PC-3 (cell line): Measurements from ENCODE around the gene GAB1. TPM values are rescaled to one million over a fixed set of nuclear protein-coding genes. Genes with fewer than 3 reads are reported as not detected.
"Not testable (repeated sequence)": the region's sequence is repeated elsewhere in the genome, so short reads cannot be mapped to it uniquely, and the experiment has no call there.

ENCODE experiments used
- ATAC-seq: fragments of 200-7000 bp; cut with Tn5 transposase; 2 replicates; pipeline ENCODE4 v1.9.1; 2020; ENCODE audit warnings: mild to moderate bottlenecking, moderate library complexity
- BruUV-seq: library from RNA; stranded (reverse); fragments of 400-500 nt; replicated peaks from 2 replicates; lab custom pipeline; 2021; lab: Mats Ljungman, UMichigan
- CTCF ChIA-PET: fragments of 300-600 bp; sonication (Branson Sonifier 250); formaldehyde crosslinking; loops from one replicate; lab custom pipeline; 2022; ENCODE audit warnings: antibody characterized with exemption; lab: Charles Lee
- POLR2A ChIA-PET: fragments of 300-600 bp; sonication (Branson Sonifier 250); formaldehyde crosslinking; loops from one replicate; lab custom pipeline; 2022; ENCODE audit warnings: antibody characterized with exemption; ENCODE audit not compliant: unreplicated experiment; lab: Charles Lee
- DNase-seq: peaks from one replicate; pipeline ENCODE4 v3.0.0-alpha.2; 2015
- H2AFZ ChIP-seq: fragments of 300-600 bp; sonication (generic); 2 replicates; pipeline ENCODE4 v1.6.0; 2016; ENCODE audit warnings: antibody characterized with exemption, low read length
- H3F3A ChIP-seq: fragments of 300-600 bp; sonication (generic); one replicate; pipeline ENCODE4 v1.6.0; 2017; ENCODE audit warnings: antibody characterized with exemption, low read length, control low read depth, mild to moderate bottlenecking; ENCODE audit not compliant: unreplicated experiment
- H3K27ac ChIP-seq: fragments of 300-600 bp; sonication (generic); 2 replicates; pipeline ENCODE4 v1.5.1; 2016; ENCODE audit warnings: mild to moderate bottlenecking, low read length
- H3K27me3 ChIP-seq: fragments of 300-600 bp; sonication (generic); 2 replicates; pipeline ENCODE4 v1.6.1; 2016; ENCODE audit warnings: low read length, mixed read lengths
- H3K36me3 ChIP-seq: fragments of 300-600 bp; sonication (generic); 2 replicates; pipeline ENCODE4 v1.6.1; 2016; ENCODE audit warnings: low read depth, mixed run types, low read length, mixed read lengths
- H3K4me1 ChIP-seq: fragments of 300-600 bp; sonication (generic); 2 replicates; pipeline ENCODE4 v1.5.1; 2016; ENCODE audit warnings: low read length; ENCODE audit not compliant: insufficient read depth
- H3K4me2 ChIP-seq: fragments of 300-600 bp; sonication (generic); 2 replicates; pipeline ENCODE4 v1.6.0; 2016; ENCODE audit warnings: low read length
- H3K4me3 ChIP-seq: fragments of 300-600 bp; sonication (generic); 2 replicates; pipeline ENCODE4 v1.5.1; 2016; ENCODE audit warnings: mild to moderate bottlenecking, low read length, mixed read lengths
- H3K79me2 ChIP-seq: fragments of 300-600 bp; sonication (generic); 2 replicates; pipeline ENCODE4 v1.6.1; 2017; ENCODE audit warnings: low read length, mixed read lengths
- H3K9ac ChIP-seq: fragments of 300-600 bp; sonication (generic); 2 replicates; pipeline ENCODE4 v1.6.0; 2016; ENCODE audit warnings: mild to moderate bottlenecking, low read length
- H3K9me2 ChIP-seq: fragments of 300-600 bp; sonication (generic); replicated peaks from 2 replicates; pipeline ENCODE4 v1.6.1; 2016; ENCODE audit warnings: mixed run types, low read length, mixed read lengths
- H3K9me3 ChIP-seq: fragments of 300-600 bp; sonication (generic); 2 replicates; pipeline ENCODE4 v1.6.1; 2016; ENCODE audit warnings: low read length, mixed read lengths
- H4K20me1 ChIP-seq: fragments of 300-600 bp; sonication (generic); 2 replicates; pipeline ENCODE4 v1.6.1; 2016; ENCODE audit warnings: low read length, mixed read lengths
- EZH2 ChIP-seq: fragments of 300-600 bp; sonication (generic); IDR thresholded peaks from one replicate; pipeline ENCODE4 v1.6.1; 2017; ENCODE audit warnings: antibody characterized with exemption, mild to moderate bottlenecking, low read length; ENCODE audit not compliant: unreplicated experiment
- EZH2phosphoT487 ChIP-seq: fragments of 300-600 bp; sonication (generic); IDR thresholded peaks from 2 replicates; pipeline ENCODE4 v1.6.1; 2018; ENCODE audit warnings: mild to moderate bottlenecking, antibody characterized with exemption, low read length, borderline replicate concordance
- intact Hi-C: fragments of 100-400 bp; cut with micrococcal nuclease; formaldehyde crosslinking; loops from 2 replicates; pipeline ENCODE4 v1.9.0; 2023
- total RNA-seq: library from RNA; depleted of rRNA; stranded (reverse); fragments of >200 nt; gene quantifications from 2 replicates; pipeline ENCODE4 v1.2.3, GENCODE V29; 2014
- TF ChIP-seq, protein P1 (sequence below): fragments of 300-600 bp; sonication (generic); conservative IDR thresholded peaks from 2 replicates; pipeline ENCODE4 v1.5.1; 2017; ENCODE audit warnings: antibody characterized with exemption, low read depth, mild to moderate bottlenecking, low read length

Gene GAB1
- total RNA-seq, 1 experiment from 2014 or later, result 4.9 TPM

- H3K9ac ChIP-seq, result no peak overlapping the region
- H3K4me3 ChIP-seq, result no peak overlapping the region
- ChIA-PET POLR2A (no interaction called here), CTCF (no interaction called here)
- no peaks in the 10 kb centered on the region for H3K9me2 ChIP-seq
- H3K27me3 ChIP-seq, result no peaks in the 10 kb centered on the region
- TF ChIP-seq, protein P1, sequence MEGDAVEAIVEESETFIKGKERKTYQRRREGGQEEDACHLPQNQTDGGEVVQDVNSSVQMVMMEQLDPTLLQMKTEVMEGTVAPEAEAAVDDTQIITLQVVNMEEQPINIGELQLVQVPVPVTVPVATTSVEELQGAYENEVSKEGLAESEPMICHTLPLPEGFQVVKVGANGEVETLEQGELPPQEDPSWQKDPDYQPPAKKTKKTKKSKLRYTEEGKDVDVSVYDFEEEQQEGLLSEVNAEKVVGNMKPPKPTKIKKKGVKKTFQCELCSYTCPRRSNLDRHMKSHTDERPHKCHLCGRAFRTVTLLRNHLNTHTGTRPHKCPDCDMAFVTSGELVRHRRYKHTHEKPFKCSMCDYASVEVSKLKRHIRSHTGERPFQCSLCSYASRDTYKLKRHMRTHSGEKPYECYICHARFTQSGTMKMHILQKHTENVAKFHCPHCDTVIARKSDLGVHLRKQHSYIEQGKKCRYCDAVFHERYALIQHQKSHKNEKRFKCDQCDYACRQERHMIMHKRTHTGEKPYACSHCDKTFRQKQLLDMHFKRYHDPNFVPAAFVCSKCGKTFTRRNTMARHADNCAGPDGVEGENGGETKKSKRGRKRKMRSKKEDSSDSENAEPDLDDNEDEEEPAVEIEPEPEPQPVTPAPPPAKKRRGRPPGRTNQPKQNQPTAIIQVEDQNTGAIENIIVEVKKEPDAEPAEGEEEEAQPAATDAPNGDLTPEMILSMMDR, result no peak
- TF ChIP-seq EZH2phosphoT487 (no peak), EZH2 (no peak)
- no peak overlapping the region for H3K4me2 ChIP-seq
- H4K20me1 ChIP-seq, result no peaks in the 10 kb centered on the region
- peaks cover 3% of the 10 kb centered on the region for H3F3A ChIP-seq
- no peaks in the 10 kb centered on the region for H3K36me3 ChIP-seq
- BruUV-seq, result no TSS peak
- no peak overlapping the region for H3K27ac ChIP-seq
- intact Hi-C loops, result no loop called here
- no peaks in the 10 kb centered on the region for H3K79me2 ChIP-seq
- ATAC-seq (no peak), DNase-seq (no peak)
- no peak overlapping the region for H2AFZ ChIP-seq
- H3K9me3 ChIP-seq, result no peaks in the 10 kb centered on the region
- H3K4me1 ChIP-seq, result peaks cover 36% of the 10 kb centered on the region
These were observed 11.8 kb downstream of the GAB1 start for GRCh38 chr4:143348233-143349077.

GRCh38 chr4:143349858-143350527 lies 13.3 kb downstream of the GAB1 start:
- peaks cover 33% of the 10 kb centered on the region for H3K4me1 ChIP-seq
- H3K9ac ChIP-seq, H3K27me3 ChIP-seq, H3K4me3 ChIP-seq, H3K4me2 ChIP-seq, H4K20me1 ChIP-seq, CTCF ChIA-PET, DNase-seq, ATAC-seq, intact Hi-C loops, POLR2A ChIA-PET, H3K27ac ChIP-seq, H3K36me3 ChIP-seq, BruUV-seq, H3F3A ChIP-seq, H3K9me3 ChIP-seq, H3K9me2 ChIP-seq, H3K79me2 ChIP-seq, H2AFZ ChIP-seq: not testable (repeated sequence)

GRCh38 chr4:143351149-143351691 lies 14.5 kb downstream of the GAB1 start:
- CTCF ChIA-PET, result no interaction called here
- Histone ChIP-seq H3F3A (peaks cover 3% of the 10 kb centered on the region), H3K9me3 (no peaks in the 10 kb centered on the region), H3K79me2 (no peaks in the 10 kb centered on the region), H3K9ac (no peak overlapping the region), H3K4me2 (peak overlapping the region; percentile 65; the same call in 1 of the 2 replicates), H3K4me1 (peaks cover 33% of the 10 kb centered on the region), H3K4me3 (no peak overlapping the region), H3K27ac (peak overlapping the region; percentile 38), H3K36me3 (no peaks in the 10 kb centered on the region), H3K9me2 (no peaks in the 10 kb centered on the region), H4K20me1 (no peaks in the 10 kb centered on the region), H3K27me3 (no peaks in the 10 kb centered on the region), H2AFZ (no peak overlapping the region)
- no peak for TF ChIP-seq EZH2
- TF ChIP-seq, protein P1, result no peak
- DNase-seq, result no peak
- no peak for ATAC-seq
- intact Hi-C loops, result no loop called here
- POLR2A ChIA-PET, result no interaction called here
- BruUV-seq, result no TSS peak
